Measurements from ENCODE around the gene VEGFB. TPM values are rescaled to one million over a fixed set of nuclear protein-coding genes. Genes with fewer than 3 reads are reported as not detected.

The VEGFB gene
- total and polyA plus RNA-seq, 2 of the 4 experiments (the other 2 are of a cell fraction): 3.0 to 25.1 TPM

DNA sequence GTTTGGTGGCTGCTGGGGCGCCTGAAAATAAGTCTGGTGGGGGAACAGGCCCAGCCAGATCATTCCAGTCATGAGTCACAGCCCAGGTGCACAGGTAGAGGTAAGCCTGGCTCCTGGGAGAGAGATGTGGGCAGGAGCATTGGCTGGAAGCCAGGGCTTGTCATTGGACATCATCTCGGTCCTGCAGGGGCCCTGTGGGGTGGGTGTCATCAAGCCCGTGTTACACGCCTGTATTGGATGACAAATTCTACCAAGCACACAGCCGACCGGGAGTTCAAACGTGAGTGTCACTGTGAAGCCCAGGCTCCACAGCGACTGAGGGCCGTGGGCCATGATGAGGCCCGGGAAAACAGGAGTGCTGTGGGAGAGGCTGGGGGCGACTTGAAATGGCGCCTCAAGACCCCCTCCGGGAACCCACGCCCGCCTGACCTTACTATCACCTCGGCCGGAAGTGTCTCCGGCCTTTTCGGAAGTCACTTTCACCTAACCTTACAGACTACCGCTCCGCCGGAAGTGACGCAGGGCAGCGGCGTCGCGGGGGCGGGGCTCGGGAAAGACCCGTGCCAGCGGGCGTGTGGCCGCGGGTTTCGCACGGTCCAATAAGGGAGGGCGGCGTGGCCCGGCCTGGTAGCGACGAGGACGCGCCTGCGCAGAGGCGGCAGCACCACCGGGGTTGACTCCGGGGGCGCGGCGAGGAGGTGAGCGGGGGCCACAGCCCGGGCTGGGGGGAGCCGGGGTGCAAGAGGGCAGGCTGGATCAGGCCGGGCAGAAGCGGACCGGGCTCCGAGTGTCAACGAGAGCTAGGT is 6.3 kb downstream of the VEGFB start, which contains the start of gene FKBP2 (continued):
- no peak for TF ChIP-seq RAD21 (IDR thresholded peaks at IDR 0.05; ENCODE audit: low read length)
- TF ChIP-seq CEBPB (IDR thresholded peaks at IDR 0.05; ENCODE audit: low read depth, low read length): no peak

DNA sequence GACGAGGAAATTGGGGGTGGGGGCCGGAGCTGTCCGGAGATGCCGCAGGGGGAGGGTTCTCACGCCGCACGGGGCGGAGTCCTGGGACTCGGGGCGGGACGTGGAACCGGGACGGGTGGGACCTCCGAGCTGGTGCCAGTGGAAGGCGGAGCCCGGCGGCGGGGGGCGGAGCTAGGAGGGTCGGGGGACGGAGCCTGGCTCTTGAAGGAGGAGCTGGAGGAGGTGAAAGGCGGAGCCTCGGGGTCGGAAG is 6.8 kb downstream of the VEGFB start:
- H3K79me1 ChIP-seq (ENCODE audit: low read depth in 1 of 2, low read length in 2 of 2): peaks cover 18 to 37% of the 10 kb centered on the region in 2 experiments; a peak in 3 of 4 replicates
- intact Hi-C loops (cut with micrococcal nuclease): loop anchor here (2.0 kb wide), 1 partner anchor 54 kb away; the partner anchor contains the start of gene STIP1
- BruUV-seq (replicated peaks): no TSS peak
- H4K5ac ChIP-seq (ENCODE audit: low read depth, low read length): 0 out of 2 replicates have a peak overlapping the region, but pooled peaks have one; percentile 14
- ChIA-PET POLR2A (ENCODE audit: unreplicated experiment) (interaction anchor here (0.6 to 1.1 kb wide), 2 partner anchors 36 to 56 kb away, joined by 3 to 24 read pairs; no protein-coding TSS in a partner anchor), CTCF (interaction anchor here (0.6 to 2.5 kb wide), 3 partner anchors 37 to 882 kb away, joined by 3 to 8 read pairs (median 5); no protein-coding TSS in a partner anchor)
- peak; percentile 99 for DNase-seq
- 0% methylated on average over 4 of the region's 24 CpGs; no CpG with 5 or more reads in 1 of the 2 experiments for WGBS, 2 experiments (ENCODE audit: extremely low coverage in 2 of 2, insufficient read length in 1 of 2)
- dilution Hi-C loops (cut with HindIII; ENCODE audit: low sequenced_read_pairs, unreplicated experiment): no loop called here
- H3K27me3 ChIP-seq (ENCODE audit: control insufficient read depth, insufficient read depth, low read length): no peaks in the 10 kb centered on the region
- peak overlapping the region; percentile 35; the same call in 1 of the 3 replicates for H2BK15ac ChIP-seq (ENCODE audit: low read depth, low read length)
- H2AFZ ChIP-seq (replicated peaks; ENCODE audit: low read length, poor library complexity): peak overlapping the region; percentile 99
- no peak overlapping the region; the same call in 1 of the 2 replicates for H2AK5ac ChIP-seq (ENCODE audit: low read depth, low read length)
- no peak overlapping the region for H2BK20ac ChIP-seq (ENCODE audit: low read depth, low read length)
- H3K23ac ChIP-seq (ENCODE audit: low read depth, low read length): no peak overlapping the region
- H3K9me3 ChIP-seq (ENCODE audit: control insufficient read depth, insufficient read depth, low read length): no peaks in the 10 kb centered on the region
- TF ChIP-seq CEBPB (IDR thresholded peaks at IDR 0.05; ENCODE audit: low read depth, low read length) (no peak), NFE2L2 (IDR thresholded peaks at IDR 0.05; ENCODE audit: low read depth, low read length) (no peak), MAZ (IDR thresholded peaks at IDR 0.05; ENCODE audit: borderline replicate concordance, low read depth, low read length) (no peak), POLR2A (IDR thresholded peaks at IDR 0.05; ENCODE audit: low read depth, low read length) (no peak), RCOR1 (IDR thresholded peaks at IDR 0.05; ENCODE audit: insufficient replicate concordance, low read length) (no peak), MXI1 (IDR thresholded peaks at IDR 0.05; ENCODE audit: borderline replicate concordance, low read depth, low read length) (no peak; the same call in 1 of the 2 replicates), RFX5 (IDR thresholded peaks at IDR 0.05; ENCODE audit: low read depth, low read length) (no peak), BHLHE40 (IDR thresholded peaks at IDR 0.05; ENCODE audit: low read depth, low read length) (no peak), SMC3 (IDR thresholded peaks at IDR 0.05; ENCODE audit: low read depth, low read length) (no peak), CHD1 (IDR thresholded peaks at IDR 0.05; ENCODE audit: low read depth, low read length) (no peak), MAFK (IDR thresholded peaks at IDR 0.05; ENCODE audit: low read depth, low read length) (no peak), RAD21 (IDR thresholded peaks at IDR 0.05; ENCODE audit: low read length) (no peak), FOS (IDR thresholded peaks at IDR 0.05; ENCODE audit: low read depth, low read length) (no peak)
- TF ChIP-seq, protein P1, sequence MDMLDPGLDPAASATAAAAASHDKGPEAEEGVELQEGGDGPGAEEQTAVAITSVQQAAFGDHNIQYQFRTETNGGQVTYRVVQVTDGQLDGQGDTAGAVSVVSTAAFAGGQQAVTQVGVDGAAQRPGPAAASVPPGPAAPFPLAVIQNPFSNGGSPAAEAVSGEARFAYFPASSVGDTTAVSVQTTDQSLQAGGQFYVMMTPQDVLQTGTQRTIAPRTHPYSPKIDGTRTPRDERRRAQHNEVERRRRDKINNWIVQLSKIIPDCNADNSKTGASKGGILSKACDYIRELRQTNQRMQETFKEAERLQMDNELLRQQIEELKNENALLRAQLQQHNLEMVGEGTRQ (IDR thresholded peaks at IDR 0.05; ENCODE audit: low read depth, low read length): no peak
- peak overlapping the region; percentile 82; the same call in 1 of the 2 replicates for H2BK120ac ChIP-seq (ENCODE audit: low read depth, low read length)
- peak overlapping the region; percentile 81; the same call in 1 of the 2 replicates for H3K14ac ChIP-seq (replicated peaks; ENCODE audit: low read depth, low read length)
- peaks cover 22% of the 10 kb centered on the region for H4K20me1 ChIP-seq (ENCODE audit: insufficient read depth, low read length)
- peak overlapping the region; percentile 83; the same call in 1 of the 2 replicates for H4K91ac ChIP-seq (ENCODE audit: insufficient read depth, low read depth, low read length)
- H3K18ac ChIP-seq (ENCODE audit: low read depth, low read length): peak overlapping the region; percentile 20; the same call in 1 of the 2 replicates
- peak overlapping the region; percentile 81 for H2AK9ac ChIP-seq (replicated peaks; ENCODE audit: low read depth, low read length, poor library complexity)
- in situ Hi-C loops (cut with MboI; ENCODE audit: low sequenced_read_pairs): no loop called here
- peak overlapping the region; percentile 92 for H2BK5ac ChIP-seq (ENCODE audit: low read depth, low read length, poor library complexity, severe bottlenecking)
- H3K4me2 ChIP-seq (ENCODE audit: low read depth, low read length): peak overlapping the region; percentile 12
- H3K4ac ChIP-seq (ENCODE audit: low read depth, low read length): peak overlapping the region; percentile 93
- peak overlapping the region; percentile 65 for H3K4me3 ChIP-seq (ENCODE audit: insufficient read depth, low read depth, low read length)
- ATAC-seq (ENCODE audit: low read depth): peak; percentile 85
- H4K8ac ChIP-seq (ENCODE audit: low read depth in 2 of 2, low read length in 2 of 2): peak overlapping the region; percentile 96 to 97; a peak in 3 of 4 replicates
- peaks cover 28% of the 10 kb centered on the region for H3K36me3 ChIP-seq (ENCODE audit: control insufficient read depth, insufficient read depth, low read length)
- peak overlapping the region; percentile 68 for H3K9ac ChIP-seq (ENCODE audit: low read depth, low read length)
- peaks cover 14% of the 10 kb centered on the region for H3K9me1 ChIP-seq (ENCODE audit: insufficient read depth, low read length)
- H3K56ac ChIP-seq (ENCODE audit: extremely low read depth, insufficient read depth, low read length): no peak overlapping the region
- H3K4me1 ChIP-seq (ENCODE audit: control insufficient read depth, insufficient read depth, low read length): peaks cover 13% of the 10 kb centered on the region
- H3K27ac ChIP-seq (ENCODE audit: insufficient read depth, low read length): peak overlapping the region; percentile 89
